Liver (tissue), 9 donors: ENCODE measurements around the gene TAF15. TPM values are rescaled to one million over a fixed set of nuclear protein-coding genes. Genes with fewer than 3 reads are reported as not detected.

Experiments
- DNase-seq: peaks from one replicate; pipeline ENCODE4 v3.0.0-alpha.2; 2017; ENCODE audit warnings: low spot score
- H3K27ac ChIP-seq, 2 donors: one replicate each; pipeline ENCODE4 v1.7.0; 2013; ENCODE audit warnings: inconsistent platforms in 2 of 2, low read length in 2 of 2, control low read depth in 1 of 2, low read depth in 1 of 2, mild to moderate bottlenecking in 1 of 2
- H3K27me3 ChIP-seq, 4 donors: one replicate each; pipeline versions ENCODE4 v1.6.1 to v1.7.0; 2013; ENCODE audit warnings: low read length in 3 of 4, inconsistent platforms in 1 of 4, mild to moderate bottlenecking in 1 of 4, moderate library complexity in 1 of 4; ENCODE audit not compliant: control insufficient read depth in 4 of 4, insufficient read depth in 4 of 4
- H3K36me3 ChIP-seq, 4 donors: one replicate each; pipeline versions ENCODE4 v1.6.1 to v1.7.0; 2013; ENCODE audit warnings: low read length in 3 of 4, mild to moderate bottlenecking in 3 of 4, low read depth in 1 of 4, moderate library complexity in 1 of 4; ENCODE audit not compliant: control insufficient read depth in 4 of 4, insufficient read depth in 3 of 4
- H3K4me1 ChIP-seq, 4 donors: one replicate each; pipeline versions ENCODE4 v1.6.1 to v1.7.0; 2013; ENCODE audit warnings: low read length in 3 of 4, mild to moderate bottlenecking in 3 of 4, moderate library complexity in 1 of 4; ENCODE audit not compliant: control insufficient read depth in 4 of 4, insufficient read depth in 4 of 4
- H3K4me3 ChIP-seq, 3 donors: one replicate each; pipeline versions ENCODE4 v1.6.1 to v1.7.0; 2013; ENCODE audit warnings: low read length in 3 of 3, control low read depth in 1 of 3, low read depth in 1 of 3, mild to moderate bottlenecking in 1 of 3
- H3K9ac ChIP-seq, 2 donors: one replicate each; pipeline ENCODE4 v1.7.0; 2013; ENCODE audit warnings: low read length in 2 of 2, mild to moderate bottlenecking in 2 of 2, moderate library complexity in 2 of 2, control low read depth in 1 of 2, low read depth in 1 of 2
- H3K9me3 ChIP-seq, 4 donors: one replicate each; pipeline versions ENCODE4 v1.6.1 to v1.7.0; 2013; ENCODE audit warnings: low read length in 3 of 4; ENCODE audit not compliant: control insufficient read depth in 4 of 4
- EGR1 ChIP-seq, 2 donors: IDR thresholded peaks; 2 replicates each; pipeline ENCODE4 v1.6.1; 2016 to 2018; ENCODE audit warnings: antibody characterized with exemption in 2 of 2, low read depth in 2 of 2
- FOXA1 ChIP-seq: IDR thresholded peaks from 2 replicates; pipeline ENCODE4 v1.6.1; 2016; ENCODE audit warnings: antibody characterized with exemption
- GABPA ChIP-seq, 2 donors: IDR thresholded peaks in 1 of 2; conservative IDR thresholded peaks in 1 of 2; 2 replicates each; pipeline ENCODE4 v1.6.1; 2016; ENCODE audit warnings: antibody characterized with exemption in 2 of 2, mild to moderate bottlenecking in 1 of 2, moderate library complexity in 1 of 2
- HNF4A ChIP-seq, 2 donors: conservative IDR thresholded peaks; 2 replicates each; pipeline ENCODE4 v1.6.1; 2016; ENCODE audit warnings: antibody characterized with exemption in 2 of 2, mild to moderate bottlenecking in 2 of 2
- HNF4G ChIP-seq: IDR thresholded peaks from 2 replicates; pipeline ENCODE4 v1.6.1; 2016; ENCODE audit warnings: antibody characterized with exemption
- NR2F2 ChIP-seq: IDR thresholded peaks from 2 replicates; pipeline ENCODE4 v1.6.1; 2016; ENCODE audit warnings: antibody characterized with exemption
- RAD21 ChIP-seq, 2 donors: IDR thresholded peaks; 2 replicates each; pipeline ENCODE4 v1.6.1; 2016; ENCODE audit warnings: antibody characterized with exemption in 2 of 2, mild to moderate bottlenecking in 2 of 2
- RXRA ChIP-seq, 2 donors: IDR thresholded peaks; 2 replicates each; pipeline ENCODE4 v1.6.1; 2017 to 2018; ENCODE audit warnings: antibody characterized with exemption in 2 of 2, mild to moderate bottlenecking in 1 of 2
- SP1 ChIP-seq: IDR thresholded peaks from 2 replicates; pipeline ENCODE4 v1.6.1; 2018; ENCODE audit warnings: antibody characterized with exemption, mild to moderate bottlenecking
- WGBS: extraction: QIAGEN DNeasy Blood & Tissue Kit; methylation state at CpG from one replicate; pipeline ENCODE4 v1.1.7; 2013; 5-methylcytosine and 5-hydroxymethylcytosine counted together
- polyA plus RNA-seq, 2 donors: library from polyadenylated mRNA; stranded (reverse) in 1 of 2; unstranded in 1 of 2; fragments of 200-250 nt in 1 of 2; fragments of >200 nt in 1 of 2; fragmentation: Nextera tagmentation in 1 of 2; extraction: Ambion mirVana in 1 of 2; gene quantifications; one replicate each; pipeline versions ENCODE4 v1.2.1 to v1.2.3, GENCODE V29; 2013 to 2015
- total RNA-seq, 2 donors: library from RNA; depleted of rRNA; stranded (reverse); fragments of >200 nt; gene quantifications; one replicate each; pipeline ENCODE4 v1.2.3, GENCODE V29; 2014
- TF ChIP-seq, protein P1 (sequence below): IDR thresholded peaks from 2 replicates; pipeline ENCODE4 v1.6.1; 2016; ENCODE audit warnings: antibody characterized with exemption
- TF ChIP-seq, protein P2 (sequence below): fragments of 150-350 bp; IDR thresholded peaks from 2 replicates; pipeline ENCODE4 v1.5.1; 2017; ENCODE audit warnings: improper control_type of control experiment, low read depth, low read length; ENCODE audit not compliant: missing input control
- TF ChIP-seq, protein P3 (sequence below): IDR thresholded peaks from 2 replicates; pipeline ENCODE4 v1.6.1; 2016; ENCODE audit warnings: antibody characterized with exemption, mild to moderate bottlenecking
- TF ChIP-seq, protein P4 (sequence below): IDR thresholded peaks from 2 replicates; pipeline ENCODE4 v1.6.1; 2016; ENCODE audit warnings: antibody characterized with exemption
- TF ChIP-seq, protein P5 (sequence below): IDR thresholded peaks from 2 replicates; pipeline ENCODE4 v1.6.1; 2016; ENCODE audit warnings: antibody characterized with exemption
- donor health status: healthy.
- donor health status: healthy.
- donor health status: healthy.
- donor health status: healthy.
- donor health status: healthy.

The TAF15 gene
- total and polyA plus RNA-seq, 4 donors = 13.5 to 75.0 (median 67.6) TPM

DNA sequence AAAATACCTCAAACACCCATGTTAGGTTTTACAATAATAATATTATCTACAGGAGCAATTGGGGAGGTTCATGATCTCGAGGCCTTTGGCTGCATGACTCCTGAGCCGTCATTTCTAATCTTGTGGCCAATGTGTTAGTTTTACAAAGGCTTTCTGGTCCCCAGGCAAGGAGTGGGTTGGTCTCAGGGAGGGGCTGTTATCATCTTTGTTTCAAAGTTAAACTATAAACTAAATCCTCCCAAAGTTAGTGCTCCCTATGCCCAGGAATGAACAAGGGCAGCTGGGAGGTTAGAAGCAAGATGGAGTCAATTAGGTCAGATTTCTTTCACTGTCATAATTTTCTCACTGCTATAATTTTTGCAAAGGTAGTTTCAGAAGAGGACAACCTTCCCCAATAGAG is 80.0 kb downstream of the TAF15 start:
- no peak overlapping the region for H3K27ac ChIP-seq
- no peak for TF ChIP-seq NR2F2
- no peak for TF ChIP-seq HNF4A (conservative IDR thresholded peaks at IDR 0.05)
- TF ChIP-seq, protein P1, sequence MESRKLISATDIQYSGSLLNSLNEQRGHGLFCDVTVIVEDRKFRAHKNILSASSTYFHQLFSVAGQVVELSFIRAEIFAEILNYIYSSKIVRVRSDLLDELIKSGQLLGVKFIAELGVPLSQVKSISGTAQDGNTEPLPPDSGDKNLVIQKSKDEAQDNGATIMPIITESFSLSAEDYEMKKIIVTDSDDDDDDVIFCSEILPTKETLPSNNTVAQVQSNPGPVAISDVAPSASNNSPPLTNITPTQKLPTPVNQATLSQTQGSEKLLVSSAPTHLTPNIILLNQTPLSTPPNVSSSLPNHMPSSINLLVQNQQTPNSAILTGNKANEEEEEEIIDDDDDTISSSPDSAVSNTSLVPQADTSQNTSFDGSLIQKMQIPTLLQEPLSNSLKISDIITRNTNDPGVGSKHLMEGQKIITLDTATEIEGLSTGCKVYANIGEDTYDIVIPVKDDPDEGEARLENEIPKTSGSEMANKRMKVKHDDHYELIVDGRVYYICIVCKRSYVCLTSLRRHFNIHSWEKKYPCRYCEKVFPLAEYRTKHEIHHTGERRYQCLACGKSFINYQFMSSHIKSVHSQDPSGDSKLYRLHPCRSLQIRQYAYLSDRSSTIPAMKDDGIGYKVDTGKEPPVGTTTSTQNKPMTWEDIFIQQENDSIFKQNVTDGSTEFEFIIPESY = no peak
- no peak for TF ChIP-seq RAD21 (IDR thresholded peaks at IDR 0.05)
- TF ChIP-seq FOXA1 = no peak
- TF ChIP-seq, protein P2, sequence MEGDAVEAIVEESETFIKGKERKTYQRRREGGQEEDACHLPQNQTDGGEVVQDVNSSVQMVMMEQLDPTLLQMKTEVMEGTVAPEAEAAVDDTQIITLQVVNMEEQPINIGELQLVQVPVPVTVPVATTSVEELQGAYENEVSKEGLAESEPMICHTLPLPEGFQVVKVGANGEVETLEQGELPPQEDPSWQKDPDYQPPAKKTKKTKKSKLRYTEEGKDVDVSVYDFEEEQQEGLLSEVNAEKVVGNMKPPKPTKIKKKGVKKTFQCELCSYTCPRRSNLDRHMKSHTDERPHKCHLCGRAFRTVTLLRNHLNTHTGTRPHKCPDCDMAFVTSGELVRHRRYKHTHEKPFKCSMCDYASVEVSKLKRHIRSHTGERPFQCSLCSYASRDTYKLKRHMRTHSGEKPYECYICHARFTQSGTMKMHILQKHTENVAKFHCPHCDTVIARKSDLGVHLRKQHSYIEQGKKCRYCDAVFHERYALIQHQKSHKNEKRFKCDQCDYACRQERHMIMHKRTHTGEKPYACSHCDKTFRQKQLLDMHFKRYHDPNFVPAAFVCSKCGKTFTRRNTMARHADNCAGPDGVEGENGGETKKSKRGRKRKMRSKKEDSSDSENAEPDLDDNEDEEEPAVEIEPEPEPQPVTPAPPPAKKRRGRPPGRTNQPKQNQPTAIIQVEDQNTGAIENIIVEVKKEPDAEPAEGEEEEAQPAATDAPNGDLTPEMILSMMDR = no peak
- TF ChIP-seq EGR1 (IDR thresholded peaks at IDR 0.05; ENCODE audit: low read depth in 2 of 2) = no peak
- TF ChIP-seq, protein P3, sequence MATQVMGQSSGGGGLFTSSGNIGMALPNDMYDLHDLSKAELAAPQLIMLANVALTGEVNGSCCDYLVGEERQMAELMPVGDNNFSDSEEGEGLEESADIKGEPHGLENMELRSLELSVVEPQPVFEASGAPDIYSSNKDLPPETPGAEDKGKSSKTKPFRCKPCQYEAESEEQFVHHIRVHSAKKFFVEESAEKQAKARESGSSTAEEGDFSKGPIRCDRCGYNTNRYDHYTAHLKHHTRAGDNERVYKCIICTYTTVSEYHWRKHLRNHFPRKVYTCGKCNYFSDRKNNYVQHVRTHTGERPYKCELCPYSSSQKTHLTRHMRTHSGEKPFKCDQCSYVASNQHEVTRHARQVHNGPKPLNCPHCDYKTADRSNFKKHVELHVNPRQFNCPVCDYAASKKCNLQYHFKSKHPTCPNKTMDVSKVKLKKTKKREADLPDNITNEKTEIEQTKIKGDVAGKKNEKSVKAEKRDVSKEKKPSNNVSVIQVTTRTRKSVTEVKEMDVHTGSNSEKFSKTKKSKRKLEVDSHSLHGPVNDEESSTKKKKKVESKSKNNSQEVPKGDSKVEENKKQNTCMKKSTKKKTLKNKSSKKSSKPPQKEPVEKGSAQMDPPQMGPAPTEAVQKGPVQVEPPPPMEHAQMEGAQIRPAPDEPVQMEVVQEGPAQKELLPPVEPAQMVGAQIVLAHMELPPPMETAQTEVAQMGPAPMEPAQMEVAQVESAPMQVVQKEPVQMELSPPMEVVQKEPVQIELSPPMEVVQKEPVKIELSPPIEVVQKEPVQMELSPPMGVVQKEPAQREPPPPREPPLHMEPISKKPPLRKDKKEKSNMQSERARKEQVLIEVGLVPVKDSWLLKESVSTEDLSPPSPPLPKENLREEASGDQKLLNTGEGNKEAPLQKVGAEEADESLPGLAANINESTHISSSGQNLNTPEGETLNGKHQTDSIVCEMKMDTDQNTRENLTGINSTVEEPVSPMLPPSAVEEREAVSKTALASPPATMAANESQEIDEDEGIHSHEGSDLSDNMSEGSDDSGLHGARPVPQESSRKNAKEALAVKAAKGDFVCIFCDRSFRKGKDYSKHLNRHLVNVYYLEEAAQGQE = no peak
- TF ChIP-seq SP1 = no peak
- TF ChIP-seq, protein P4, sequence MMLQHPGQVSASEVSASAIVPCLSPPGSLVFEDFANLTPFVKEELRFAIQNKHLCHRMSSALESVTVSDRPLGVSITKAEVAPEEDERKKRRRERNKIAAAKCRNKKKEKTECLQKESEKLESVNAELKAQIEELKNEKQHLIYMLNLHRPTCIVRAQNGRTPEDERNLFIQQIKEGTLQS = no peak
- no peak for TF ChIP-seq HNF4G
- TF ChIP-seq RXRA (IDR thresholded peaks at IDR 0.05) = no peak
- no peak for TF ChIP-seq GABPA (IDR thresholded peaks at IDR 0.05 in 1 of 2, conservative IDR thresholded peaks at IDR 0.05 in 1 of 2)
- TF ChIP-seq, protein P5, sequence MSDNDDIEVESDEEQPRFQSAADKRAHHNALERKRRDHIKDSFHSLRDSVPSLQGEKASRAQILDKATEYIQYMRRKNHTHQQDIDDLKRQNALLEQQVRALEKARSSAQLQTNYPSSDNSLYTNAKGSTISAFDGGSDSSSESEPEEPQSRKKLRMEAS = no peak
- H3K4me3 ChIP-seq = no peak overlapping the region

More for the DNA sequence above, 80.0 kb downstream of the TAF15 start:
- no peak overlapping the region for H3K9ac ChIP-seq
- WGBS = 89% methylated on average over 2 of the region's 2 CpGs
- no peaks in the 10 kb centered on the region for H3K27me3 ChIP-seq
- no peak for DNase-seq
- H3K36me3 ChIP-seq = no peaks in the 10 kb centered on the region
- peaks cover 0 to 6% (median 1%) of the 10 kb centered on the region in 4 donors for H3K4me1 ChIP-seq
- no peaks in the 10 kb centered on the region for H3K9me3 ChIP-seq
